ENCODE data around the gene PCBP1.
"Not testable (repeated sequence)": the region's sequence is repeated elsewhere in the genome, so short reads cannot be mapped to it uniquely, and the experiment has no call there.

The PCBP1 gene

GRCh38 chr2:70101174-70101573 is 13.9 kb downstream of the PCBP1 start:
- no peak for DNase-seq

GRCh38 chr2:70101686-70102085 is 14.4 kb downstream of the PCBP1 start:
- not testable (repeated sequence) for DNase-seq

- not testable (repeated sequence) for DNase-seq
These were observed 15.1 kb downstream of the PCBP1 start for GRCh38 chr2:70102323-70102905.

GRCh38 chr2:70103531-70104061 is 16.3 kb downstream of the PCBP1 start:
- peak; percentile 68 for DNase-seq

DNA sequence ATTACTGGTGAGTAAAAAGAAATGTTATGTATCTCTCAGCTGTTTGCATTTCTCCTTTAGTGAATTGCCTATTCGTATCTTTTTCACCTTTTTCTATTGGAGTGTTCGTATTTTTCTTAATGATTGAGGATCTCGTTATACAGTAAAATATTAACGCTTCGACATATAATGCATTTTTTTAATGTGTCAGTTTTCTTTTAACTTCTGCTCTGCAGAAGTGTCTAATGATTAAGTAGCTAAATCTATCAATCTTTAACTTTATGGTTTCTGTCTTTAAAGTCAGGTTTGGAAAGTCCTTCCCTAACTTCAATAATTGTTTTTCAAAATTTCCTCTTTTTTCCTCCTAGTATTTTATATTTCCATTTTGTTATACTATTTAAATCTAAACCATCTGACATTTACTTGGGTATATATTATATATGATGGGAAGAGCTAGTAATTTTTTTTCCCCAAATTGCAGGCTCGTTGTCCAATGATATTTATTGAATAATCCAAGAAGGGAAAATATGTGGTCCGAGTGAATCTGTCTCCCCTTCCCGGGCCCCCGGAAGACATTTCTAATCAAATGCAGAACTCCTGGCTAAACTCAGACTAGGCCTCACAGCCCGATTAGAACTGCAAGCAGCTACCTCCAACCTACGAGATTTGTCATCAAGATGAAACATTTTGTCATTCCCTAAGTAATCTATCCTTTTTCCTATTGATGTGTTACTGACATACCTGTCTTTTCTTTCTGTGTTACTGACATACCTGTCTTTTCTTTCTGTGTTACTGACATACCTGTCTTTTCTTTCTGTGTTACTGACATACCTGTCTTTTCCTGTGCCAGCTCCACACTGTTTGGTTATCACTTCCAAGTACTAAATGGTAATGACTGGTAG is 17.2 kb downstream of the PCBP1 start:
- peak; percentile 72 for DNase-seq

- not testable (repeated sequence) for DNase-seq
These were observed 18.9 kb downstream of the PCBP1 start for GRCh38 chr2:70106138-70106537.

DNA sequence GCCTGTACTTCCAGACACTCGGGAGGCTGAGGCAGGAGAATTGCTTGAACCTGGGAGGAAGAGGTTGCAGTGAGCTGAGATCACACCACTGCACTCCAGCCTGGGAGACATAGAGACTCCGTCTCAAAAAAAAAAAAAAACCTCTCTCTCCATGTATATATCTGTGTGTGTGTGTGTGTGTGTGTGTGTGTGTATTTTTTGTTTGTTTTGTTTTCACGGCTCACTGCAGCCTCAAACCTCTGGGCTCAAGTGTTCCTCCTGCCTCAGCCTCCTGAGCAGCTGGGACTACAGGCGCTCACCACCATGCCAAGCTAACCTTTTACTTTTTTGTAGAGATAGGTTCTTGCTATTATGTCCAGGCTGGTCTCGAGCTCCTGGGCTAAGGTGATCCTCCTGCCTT is 23.1 kb downstream of the PCBP1 start:
- DNase-seq: not testable (repeated sequence)

GRCh38 chr2:70111752-70112591 is 24.7 kb downstream of the PCBP1 start:
- no peak for DNase-seq

DNA sequence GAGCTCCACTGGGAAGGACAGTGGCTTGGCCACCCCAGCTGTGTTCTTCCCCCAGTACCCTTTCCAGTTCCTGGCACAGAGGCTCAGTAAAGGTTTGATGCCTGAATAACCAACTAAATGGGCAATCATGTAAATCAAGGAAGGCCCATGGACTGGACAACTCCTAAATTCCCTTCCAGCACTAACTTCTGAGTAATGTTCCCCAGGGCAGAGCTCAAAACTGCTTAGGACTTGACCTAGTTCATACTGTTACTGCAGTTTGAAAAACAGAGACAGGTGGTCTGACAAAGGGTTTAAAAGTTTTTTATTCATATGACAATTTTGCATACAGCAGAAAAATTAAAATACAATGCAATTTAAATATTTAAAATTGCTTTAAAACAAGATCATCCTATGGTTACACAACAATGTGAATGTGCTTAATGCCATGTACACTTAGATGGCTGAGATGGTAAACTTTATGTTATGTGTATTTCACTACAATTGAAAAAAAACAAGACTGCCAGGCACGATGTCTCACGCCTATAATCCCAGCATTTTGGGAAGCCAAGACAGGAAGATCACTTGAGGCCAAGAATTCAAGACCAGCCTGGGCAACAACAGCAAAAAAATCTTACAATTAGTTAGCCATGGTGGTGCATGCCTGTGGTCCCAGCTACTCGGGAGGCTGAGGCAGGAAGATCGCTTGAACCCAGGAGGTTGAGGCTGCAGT is 26.2 kb downstream of the PCBP1 start:
- no peak for DNase-seq

DNA sequence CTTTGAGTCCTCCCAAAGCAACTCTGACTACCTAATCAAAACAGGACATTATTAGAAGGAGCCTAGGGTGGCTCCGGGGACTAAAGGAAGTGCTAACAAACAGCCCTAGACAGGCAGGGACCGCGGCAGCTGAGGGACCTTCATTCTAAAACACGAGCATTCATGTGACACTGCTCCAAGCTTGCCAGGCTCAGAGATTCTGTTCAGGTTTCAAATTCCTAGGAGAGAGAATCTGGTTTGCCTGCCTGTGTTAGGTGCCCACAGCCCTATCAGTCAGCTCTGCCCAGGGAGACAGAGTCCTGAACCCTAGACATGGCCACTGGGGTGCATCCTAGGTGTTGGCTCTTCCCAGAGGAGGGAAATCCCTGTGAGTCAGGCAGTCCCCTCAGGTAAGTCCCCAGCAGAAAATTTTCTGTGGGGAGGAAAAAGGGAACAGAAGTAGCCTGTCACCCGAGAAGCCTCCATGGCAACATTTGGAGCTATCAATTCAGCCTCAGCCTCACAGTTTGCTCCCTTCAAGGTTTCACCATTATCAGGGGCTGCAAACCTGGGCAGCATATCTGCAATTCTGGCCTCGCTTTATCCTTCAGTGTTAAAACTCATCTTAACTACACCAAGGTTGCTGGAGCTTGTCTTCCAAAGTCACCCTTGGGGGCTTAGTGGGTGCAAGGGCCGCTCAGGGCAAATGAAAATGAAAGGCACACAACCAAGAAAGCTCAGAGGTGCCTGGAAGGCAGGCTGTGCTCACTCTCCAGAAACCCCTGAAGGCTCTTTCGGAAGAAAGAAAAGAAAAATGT is 28.6 kb downstream of the PCBP1 start:
- no peak for DNase-seq

- DNase-seq: no peak
These were observed 29.8 kb downstream of the PCBP1 start for GRCh38 chr2:70116936-70117552.

- DNase-seq: no peak
These were observed 31.6 kb downstream of the PCBP1 start for GRCh38 chr2:70118798-70119454.

- DNase-seq: no peak
These were observed 34.5 kb downstream of the PCBP1 start for GRCh38 chr2:70121627-70122372.

DNA sequence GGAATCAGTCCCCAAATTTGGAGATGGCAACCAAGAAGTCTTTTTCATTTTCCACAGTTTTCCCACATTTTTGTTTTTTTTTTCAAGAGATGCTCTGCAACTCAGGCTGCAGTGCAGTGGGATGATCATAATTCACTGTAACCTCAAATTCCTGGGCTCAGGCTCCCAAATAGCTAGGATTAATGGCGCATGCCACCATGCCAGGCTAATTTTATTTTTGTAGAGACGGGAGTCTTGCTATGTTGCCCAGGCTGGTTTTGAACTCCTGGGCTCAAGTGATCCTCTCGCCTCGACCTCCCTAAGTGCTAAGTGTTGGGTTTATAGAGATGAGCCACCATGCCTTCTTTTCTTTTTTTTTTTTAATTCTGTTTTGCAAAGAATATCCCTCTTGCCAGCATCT is 35.2 kb downstream of the PCBP1 start:
- DNase-seq: no peak

GRCh38 chr2:70123051-70123828 is 36.0 kb downstream of the PCBP1 start:
- peak; percentile 61 for DNase-seq

GRCh38 chr2:70123829-70124116 is 36.5 kb downstream of the PCBP1 start:
- DNase-seq: no peak

DNA sequence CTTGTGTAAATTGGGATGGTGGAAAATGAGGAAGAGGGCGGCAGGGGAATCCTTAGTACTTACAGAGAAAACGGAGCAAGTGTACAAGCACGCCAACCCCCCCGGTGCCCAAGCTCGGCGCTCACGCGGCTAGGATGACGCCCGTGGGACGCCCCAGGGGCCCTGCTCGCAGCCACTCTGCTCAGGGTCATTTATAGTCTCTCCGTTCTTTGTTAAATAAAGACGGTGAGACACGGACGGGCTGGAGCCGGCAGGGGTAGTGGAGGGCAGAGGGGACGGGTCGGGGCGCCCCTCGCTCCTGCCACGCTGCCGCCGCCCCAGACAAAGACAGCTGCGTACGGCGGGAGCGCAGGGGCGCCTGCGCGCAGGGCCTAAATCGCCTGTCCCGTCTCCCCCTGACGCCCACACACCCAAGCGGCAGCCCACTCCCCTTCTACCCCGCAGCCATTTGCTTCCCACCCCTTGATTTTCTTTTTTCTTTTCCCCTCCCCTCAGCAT is 37.8 kb downstream of the PCBP1 start:
- peak; percentile 86 for DNase-seq

DNA sequence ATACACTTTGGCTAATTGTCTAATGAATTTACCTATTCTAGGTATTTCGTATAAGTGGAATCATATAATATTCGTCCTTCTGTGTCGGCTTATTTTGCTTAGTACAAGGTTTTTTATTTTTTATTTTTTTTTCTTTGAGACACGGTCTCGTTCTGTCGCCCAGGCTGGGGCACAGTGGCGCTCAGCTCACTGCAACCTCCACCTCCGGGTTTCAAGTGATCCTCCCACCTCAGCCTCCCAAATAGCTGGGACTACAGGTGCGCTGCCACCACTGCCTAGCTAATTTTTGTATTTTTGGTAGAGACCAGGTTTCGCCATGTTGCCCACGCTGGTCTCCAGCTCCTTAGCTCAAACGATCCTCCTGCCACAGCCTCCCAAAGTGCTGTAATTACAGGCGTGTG is 38.2 kb downstream of the PCBP1 start:
- DNase-seq: no peak

GRCh38 chr2:70126413-70126812 is 39.1 kb downstream of the PCBP1 start:
- no peak for DNase-seq

All from activated effector memory CD4-positive, alpha-beta T cell treated with anti-CD3 and anti-CD28 coated beads, Interleukin-2, amount 50 U/mL, for 16 hours (primary cell).